HFFc6 (cell line): Measurements from ENCODE around the gene OVCA2. TPM values are rescaled to one million over a fixed set of nuclear protein-coding genes. Genes with fewer than 3 reads are reported as not detected.

Experiments used
- DNase-seq: peaks from one replicate; pipeline ENCODE4 v3.0.0-alpha.2; 2018
- H3K27ac Mint-ChIP-seq: 2 replicates; pipeline ENCODE4 v1.8.0; 2020; ENCODE audit warnings: mild to moderate bottlenecking, mixed read lengths
- H3K27me3 Mint-ChIP-seq: 2 replicates; pipeline ENCODE4 v1.8.0; 2021; ENCODE audit warnings: mild to moderate bottlenecking, moderate library complexity, mixed read lengths; ENCODE audit not compliant: insufficient read depth
- H3K36me3 Mint-ChIP-seq: 2 replicates; pipeline ENCODE4 v1.8.0; 2021; ENCODE audit warnings: low read depth, mixed read lengths
- H3K4me1 Mint-ChIP-seq: 2 replicates; pipeline ENCODE4 v1.8.0; 2020; ENCODE audit warnings: low read depth, mixed read lengths
- H3K4me3 Mint-ChIP-seq: 2 replicates; pipeline ENCODE4 v1.8.0; 2020; ENCODE audit warnings: mild to moderate bottlenecking, moderate library complexity, mixed read lengths
- H3K9me3 Mint-ChIP-seq: 2 replicates; pipeline ENCODE4 v1.8.0; 2020; ENCODE audit warnings: mild to moderate bottlenecking, mixed read lengths
- long read RNA-seq: library from polyadenylated mRNA; unstranded; transcript quantifications from one replicate; pipeline ENCODE4 v2.0.0, GENCODE V29; 2019
- total RNA-seq, 6 experiments: library from RNA; stranded (reverse); fragmentation: NEBNext Ultra II Directional; extraction: Animal tissue kit (Norgen Biotek cat#: 25700); gene quantifications; 2 replicates in 1 of 6; 3 replicates in 5 of 6; pipeline ENCODE4 v1.2.3, GENCODE V29; 2021
- TF ChIP-seq, protein P1 (sequence below): fragments of 200-600 bp; sonication (generic); IDR thresholded peaks from 2 replicates; pipeline ENCODE4 v1.5.0; 2021; ENCODE audit warnings: antibody characterized with exemption, mild to moderate bottlenecking

The OVCA2 gene
- total RNA-seq, result 10 to 100 TPM; 39.5 to 44.3 (median 41.7) TPM
- long read RNA-seq, transcript OVCA2-201 (2 exons, 1,122 nt), result major isoform, 83 of 88 reads
- long read RNA-seq, partial matches to known transcripts, result 0 of 88 reads
- long read RNA-seq, other reads (novel, unspliced or antisense), result 5 of 88 reads

- peak; percentile 91 for DNase-seq
- TF ChIP-seq, protein P1, sequence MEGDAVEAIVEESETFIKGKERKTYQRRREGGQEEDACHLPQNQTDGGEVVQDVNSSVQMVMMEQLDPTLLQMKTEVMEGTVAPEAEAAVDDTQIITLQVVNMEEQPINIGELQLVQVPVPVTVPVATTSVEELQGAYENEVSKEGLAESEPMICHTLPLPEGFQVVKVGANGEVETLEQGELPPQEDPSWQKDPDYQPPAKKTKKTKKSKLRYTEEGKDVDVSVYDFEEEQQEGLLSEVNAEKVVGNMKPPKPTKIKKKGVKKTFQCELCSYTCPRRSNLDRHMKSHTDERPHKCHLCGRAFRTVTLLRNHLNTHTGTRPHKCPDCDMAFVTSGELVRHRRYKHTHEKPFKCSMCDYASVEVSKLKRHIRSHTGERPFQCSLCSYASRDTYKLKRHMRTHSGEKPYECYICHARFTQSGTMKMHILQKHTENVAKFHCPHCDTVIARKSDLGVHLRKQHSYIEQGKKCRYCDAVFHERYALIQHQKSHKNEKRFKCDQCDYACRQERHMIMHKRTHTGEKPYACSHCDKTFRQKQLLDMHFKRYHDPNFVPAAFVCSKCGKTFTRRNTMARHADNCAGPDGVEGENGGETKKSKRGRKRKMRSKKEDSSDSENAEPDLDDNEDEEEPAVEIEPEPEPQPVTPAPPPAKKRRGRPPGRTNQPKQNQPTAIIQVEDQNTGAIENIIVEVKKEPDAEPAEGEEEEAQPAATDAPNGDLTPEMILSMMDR, result peak; percentile 72
- Mint-ChIP-seq H3K9me3 (no peaks in the 10 kb centered on the region), H3K36me3 (peaks cover 41% of the 10 kb centered on the region), H3K27ac (peak within 1 kb of the TSS; percentile 96), H3K27me3 (no peaks in the 10 kb centered on the region; the same call in none of the 2 replicates), H3K4me3 (peak within 1 kb of the TSS; percentile 93), H3K4me1 (peaks cover 41% of the 10 kb centered on the region)
Observed at GRCh38 chr17:2041561-2042389, at the start of gene OVCA2. TSS of gene OVCA2 (plus strand) at chr17:2042022. CDS start at chr17:2042048, 26 bp downstream.

DNA sequence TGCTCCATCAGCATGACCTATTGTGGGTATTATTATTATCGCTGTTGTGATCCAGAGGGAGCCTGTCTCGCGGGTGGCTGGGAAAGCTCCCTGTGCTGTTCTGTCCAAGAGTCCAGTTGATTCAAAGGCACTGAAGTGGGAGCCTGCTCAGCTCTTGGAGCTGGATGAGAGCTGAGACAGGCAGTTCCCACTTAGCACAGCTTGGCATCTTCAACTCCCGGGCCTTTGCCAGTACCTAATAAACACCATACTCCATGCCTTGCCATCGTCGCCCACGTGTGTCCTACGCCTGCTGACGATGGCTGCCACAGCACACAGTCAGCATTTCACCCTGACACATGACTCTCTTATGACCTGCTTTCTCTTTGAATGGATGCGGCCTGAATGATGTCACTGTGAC, 49.3 kb upstream of the OVCA2 start:
- DNase-seq, result no peak
- Mint-ChIP-seq H3K36me3 (no peaks in the 10 kb centered on the region), H3K4me1 (peaks cover 26% of the 10 kb centered on the region), H3K27me3 (peaks cover 9% of the 10 kb centered on the region), H3K9me3 (no peaks in the 10 kb centered on the region), H3K27ac (no peak overlapping the region), H3K4me3 (no peak overlapping the region)
- TF ChIP-seq, protein P1, result no peak

GRCh38 chr17:1994707-1995106, 47.1 kb upstream of the OVCA2 start:
- TF ChIP-seq, protein P1, result no peak

GRCh38 chr17:1995321-1995892, 46.4 kb upstream of the OVCA2 start:
- no peak for DNase-seq
- peaks cover 13% of the 10 kb centered on the region for H3K27me3 Mint-ChIP-seq
- peaks cover 21% of the 10 kb centered on the region for H3K4me1 Mint-ChIP-seq
- TF ChIP-seq, protein P1, result no peak
- no peaks in the 10 kb centered on the region for H3K36me3 Mint-ChIP-seq
- no peak overlapping the region for H3K4me3 Mint-ChIP-seq
- no peaks in the 10 kb centered on the region for H3K9me3 Mint-ChIP-seq
- H3K27ac Mint-ChIP-seq, result no peak overlapping the region

More at GRCh38 chr17:1994707-1995106, 47.1 kb upstream of the OVCA2 start:
- Mint-ChIP-seq H3K9me3 (no peaks in the 10 kb centered on the region), H3K36me3 (no peaks in the 10 kb centered on the region), H3K27ac (no peak overlapping the region), H3K4me1 (peaks cover 17% of the 10 kb centered on the region), H3K4me3 (no peak overlapping the region), H3K27me3 (peaks cover 13% of the 10 kb centered on the region)
- DNase-seq, result no peak

- H3K4me1 Mint-ChIP-seq, result peaks cover 21% of the 10 kb centered on the region
- no peak overlapping the region for H3K27ac Mint-ChIP-seq
- no peak overlapping the region for H3K4me3 Mint-ChIP-seq
- DNase-seq, result no peak
- no peaks in the 10 kb centered on the region for H3K36me3 Mint-ChIP-seq
- H3K9me3 Mint-ChIP-seq, result no peaks in the 10 kb centered on the region
- H3K27me3 Mint-ChIP-seq, result peaks cover 13% of the 10 kb centered on the region
- TF ChIP-seq, protein P1, result no peak
Observed at GRCh38 chr17:1995907-1996799, 45.7 kb upstream of the OVCA2 start.
